GM13976 (cell line): ENCODE results near the gene FHOD3.

Experiments
- DNase-seq: peaks from one replicate; pipeline ENCODE4 v3.0.0; 2012; ENCODE audit warnings: low spot score
- in situ Hi-C: fragments of 300-500 bp; cut with MboI; formaldehyde crosslinking; loops from one replicate; pipeline ENCODE4 v1.12.0; 2022; ENCODE audit warnings: low sequenced_read_pairs, mixed read lengths, inconsistent platforms; ENCODE audit not compliant: unreplicated experiment
- TF ChIP-seq, protein P1 (sequence below): IDR thresholded peaks from 2 replicates; pipeline ENCODE4 v1.5.1; 2012; ENCODE audit warnings: borderline replicate concordance, mild to moderate bottlenecking; ENCODE audit not compliant: insufficient read depth; ENCODE audit errors: extremely low read depth, missing control alignments, control extremely low read depth

FHOD3 gene

DNA sequence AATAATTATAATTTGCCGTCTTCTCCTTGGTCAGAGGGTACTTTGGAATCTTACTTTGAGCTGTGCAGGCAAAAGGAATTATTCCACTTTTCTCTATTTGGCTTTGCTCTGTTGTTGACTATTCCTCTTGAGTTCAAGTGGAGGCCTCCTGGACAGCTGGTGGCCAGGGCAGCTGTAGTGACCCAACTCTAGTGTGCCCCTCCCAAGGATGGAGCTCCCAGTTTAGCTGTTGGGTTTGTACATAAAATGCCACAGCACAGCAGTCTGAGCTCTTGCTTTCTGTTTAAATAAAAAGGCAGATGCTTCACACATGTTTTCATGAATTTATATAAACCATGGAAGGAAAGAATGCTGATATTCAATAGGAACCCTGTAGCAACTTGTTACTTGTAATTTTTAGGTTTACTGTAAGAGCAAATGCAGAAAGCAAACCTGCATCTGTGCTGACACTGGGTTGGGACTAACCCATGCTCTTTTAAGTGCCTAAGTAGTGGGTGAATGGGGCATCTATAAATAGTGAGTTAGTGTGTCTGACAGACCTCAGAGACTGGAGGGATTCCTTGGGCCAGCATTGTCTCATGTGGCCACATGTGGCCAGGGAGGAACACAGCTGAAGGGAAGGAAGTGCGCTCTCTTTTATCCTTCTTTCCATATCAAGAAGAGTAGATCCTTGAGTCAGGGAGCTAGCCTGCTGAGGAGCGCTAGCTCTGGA, 121.8 kb downstream of the FHOD3 start:
- DNase-seq, result no peak
- TF ChIP-seq, protein P1, sequence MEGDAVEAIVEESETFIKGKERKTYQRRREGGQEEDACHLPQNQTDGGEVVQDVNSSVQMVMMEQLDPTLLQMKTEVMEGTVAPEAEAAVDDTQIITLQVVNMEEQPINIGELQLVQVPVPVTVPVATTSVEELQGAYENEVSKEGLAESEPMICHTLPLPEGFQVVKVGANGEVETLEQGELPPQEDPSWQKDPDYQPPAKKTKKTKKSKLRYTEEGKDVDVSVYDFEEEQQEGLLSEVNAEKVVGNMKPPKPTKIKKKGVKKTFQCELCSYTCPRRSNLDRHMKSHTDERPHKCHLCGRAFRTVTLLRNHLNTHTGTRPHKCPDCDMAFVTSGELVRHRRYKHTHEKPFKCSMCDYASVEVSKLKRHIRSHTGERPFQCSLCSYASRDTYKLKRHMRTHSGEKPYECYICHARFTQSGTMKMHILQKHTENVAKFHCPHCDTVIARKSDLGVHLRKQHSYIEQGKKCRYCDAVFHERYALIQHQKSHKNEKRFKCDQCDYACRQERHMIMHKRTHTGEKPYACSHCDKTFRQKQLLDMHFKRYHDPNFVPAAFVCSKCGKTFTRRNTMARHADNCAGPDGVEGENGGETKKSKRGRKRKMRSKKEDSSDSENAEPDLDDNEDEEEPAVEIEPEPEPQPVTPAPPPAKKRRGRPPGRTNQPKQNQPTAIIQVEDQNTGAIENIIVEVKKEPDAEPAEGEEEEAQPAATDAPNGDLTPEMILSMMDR, result no peak
- in situ Hi-C loops, result no loop called here

DNA sequence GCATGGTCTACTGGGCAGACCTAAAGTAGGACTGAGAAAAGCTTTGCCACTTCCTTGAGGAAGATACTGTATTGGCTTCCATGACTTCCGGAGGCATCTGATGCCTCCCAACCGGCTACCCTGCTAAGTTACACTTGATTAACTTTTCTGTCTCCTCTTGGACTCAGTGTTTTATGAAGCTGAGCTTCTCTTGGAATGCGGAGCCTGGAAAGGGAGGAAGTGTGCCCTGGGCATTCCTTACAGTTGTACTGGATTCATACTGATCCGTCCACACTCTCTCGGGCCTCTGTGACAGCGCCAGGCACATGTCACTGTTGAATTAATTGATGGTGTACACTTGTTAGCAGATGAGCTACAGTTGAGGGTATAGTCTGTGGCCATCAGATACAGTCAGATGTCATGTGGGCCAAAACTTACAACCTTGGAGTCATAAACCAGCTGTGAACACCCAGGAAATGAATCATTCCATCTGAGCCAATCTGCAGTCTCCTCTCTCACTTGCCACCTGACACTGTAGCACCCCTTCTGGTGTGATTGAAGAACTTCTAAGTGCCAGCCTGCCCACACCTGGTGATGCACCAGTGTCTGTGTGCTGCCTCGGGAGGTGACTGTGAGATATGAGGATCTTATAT, 122.5 kb downstream of the FHOD3 start:
- no peak for DNase-seq
- in situ Hi-C loops, result no loop called here
- TF ChIP-seq, protein P1, result no peak

DNA sequence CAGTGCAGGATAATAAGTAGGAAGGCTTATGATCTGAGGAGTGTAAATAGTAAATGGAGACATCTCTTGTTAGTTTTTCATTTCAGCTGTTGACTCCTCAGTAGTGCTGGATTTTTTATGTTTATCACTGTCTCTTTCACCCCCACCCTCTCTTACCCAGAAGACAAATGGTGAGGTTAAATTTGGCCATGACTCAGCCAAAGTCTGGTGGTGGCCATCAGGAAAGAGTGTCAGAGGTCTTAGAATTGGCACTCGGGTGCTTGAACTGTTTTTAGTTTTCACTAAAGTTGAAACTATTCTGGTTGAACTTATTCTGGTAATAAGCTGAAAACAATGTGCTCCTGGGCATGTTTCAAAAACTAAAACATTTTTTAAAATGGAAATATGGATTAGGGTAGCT, 123.3 kb downstream of the FHOD3 start:
- no peak for DNase-seq
- TF ChIP-seq, protein P1, result no peak
- in situ Hi-C loops, result no loop called here

DNA sequence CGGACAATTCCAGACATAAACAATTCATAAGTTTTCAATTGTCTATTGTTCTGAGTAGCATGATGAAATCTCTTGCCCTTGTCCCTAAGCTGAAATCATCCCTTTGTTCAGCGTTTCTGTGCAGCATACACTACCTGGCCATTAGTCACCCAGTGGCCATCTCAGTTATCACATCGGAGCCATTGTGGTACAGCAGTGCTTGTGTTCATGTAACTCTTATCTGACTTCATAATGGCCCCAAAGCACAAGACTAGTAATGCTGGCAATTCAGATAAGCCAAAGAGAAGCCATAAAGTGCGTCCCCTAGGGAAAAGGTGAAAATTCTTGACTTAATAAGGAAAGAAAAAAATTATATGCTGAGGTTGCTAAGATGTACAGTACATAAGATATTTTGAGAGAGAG, 127.2 kb downstream of the FHOD3 start:
- DNase-seq, result no peak
- TF ChIP-seq, protein P1, result no peak
- in situ Hi-C loops, result no loop called here

DNA sequence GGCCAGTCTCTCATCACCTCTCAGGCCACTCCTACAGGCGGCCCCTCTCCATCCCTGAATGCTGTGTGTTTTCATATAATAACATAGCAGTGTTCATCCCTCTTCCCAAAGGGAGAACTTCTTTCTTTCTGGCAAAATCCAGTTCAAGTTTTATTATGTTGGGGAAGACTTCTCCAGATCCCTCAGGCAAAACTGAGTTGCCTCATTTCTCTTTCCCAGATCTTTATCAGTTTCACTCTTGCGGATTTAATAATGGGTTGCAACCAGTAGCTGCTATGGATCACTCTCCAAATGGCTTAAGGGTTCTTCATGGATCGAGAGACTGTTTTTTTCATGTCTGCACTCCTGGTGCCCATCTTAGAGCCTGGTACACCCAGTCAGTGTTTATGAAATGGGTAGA, 129.9 kb downstream of the FHOD3 start:
- in situ Hi-C loops, result no loop called here
- TF ChIP-seq, protein P1, result no peak
- DNase-seq, result no peak

DNA sequence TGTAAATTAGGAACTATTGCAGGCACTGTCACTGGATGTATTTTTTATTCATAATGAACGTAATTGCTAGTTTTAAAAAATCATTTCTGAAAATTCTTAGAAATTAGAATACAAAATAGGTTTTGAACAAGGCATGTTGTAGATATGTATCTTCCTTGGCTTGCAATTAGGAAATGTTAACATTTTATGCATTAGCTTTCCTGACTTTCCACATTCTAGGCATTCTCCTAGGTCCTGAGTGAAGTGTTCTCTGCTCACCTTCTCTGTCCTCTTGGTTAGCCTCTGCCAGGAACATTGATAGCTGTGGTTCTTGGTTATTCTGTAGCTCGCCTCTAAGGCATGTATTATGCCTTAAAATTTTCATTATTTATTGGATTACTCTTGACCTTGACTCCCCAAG, 130.3 kb downstream of the FHOD3 start:
- in situ Hi-C loops, result no loop called here
- TF ChIP-seq, protein P1, result no peak
- no peak for DNase-seq
